CD1c-positive myeloid dendritic cell (primary cell): ENCODE data around the gene IL17RD.

ENCODE experiments used
- DNase-seq: peaks from one replicate; pipeline ENCODE4 v3.0.0-alpha.2; 2016; ENCODE audit errors: extremely low spot score

Gene IL17RD

DNA sequence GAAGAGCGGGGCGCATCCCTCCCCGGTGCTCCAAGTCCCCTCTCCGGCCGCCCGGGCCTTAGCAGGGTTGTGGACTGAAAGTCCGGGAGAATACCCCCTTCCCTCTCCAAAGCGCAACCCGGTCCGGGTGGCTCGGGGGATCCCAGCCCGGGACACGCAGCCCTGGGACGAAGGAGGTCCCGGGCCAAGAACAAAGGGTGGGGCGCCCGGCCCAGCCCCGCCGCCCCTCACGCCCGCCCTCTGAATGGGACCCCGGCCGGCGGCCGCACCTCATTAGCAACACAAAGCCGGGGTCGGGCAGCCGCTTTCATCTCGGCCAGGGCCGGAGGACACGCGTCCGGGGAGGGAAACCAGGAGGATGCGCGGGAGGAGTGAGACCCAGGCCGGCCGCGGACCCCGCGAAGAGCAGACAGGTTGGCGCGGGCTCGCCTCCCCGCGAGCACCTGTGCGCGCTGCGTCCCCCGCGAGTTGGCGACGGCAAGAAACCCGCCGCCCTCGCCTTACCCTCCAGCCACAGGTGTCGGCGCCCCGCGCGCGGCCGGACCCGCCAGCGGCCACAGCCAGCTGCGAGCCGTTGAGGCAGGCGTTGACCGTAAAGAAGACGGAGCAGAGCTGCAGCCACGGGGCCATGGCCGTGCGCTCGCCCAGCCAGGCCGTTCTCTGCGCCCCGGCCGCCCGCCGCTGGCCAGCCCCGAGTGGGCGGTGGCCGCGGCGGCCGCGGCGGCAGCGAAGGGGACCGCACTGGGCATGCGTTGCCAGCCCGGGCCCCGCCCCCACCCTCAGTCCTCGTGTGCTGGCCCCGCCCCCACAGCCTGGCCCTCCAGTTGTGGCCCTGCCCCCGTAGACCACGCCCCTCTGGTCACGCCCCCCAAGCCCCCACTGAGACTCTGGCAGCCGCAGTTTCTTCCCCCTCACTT, at the start of gene IL17RD:
TSS of gene IL17RD (minus strand) at position 697 of the 917 bp plus-strand sequence. CDS start at position 630, 67 bp downstream.
- DNase-seq: peak; percentile 76

DNA sequence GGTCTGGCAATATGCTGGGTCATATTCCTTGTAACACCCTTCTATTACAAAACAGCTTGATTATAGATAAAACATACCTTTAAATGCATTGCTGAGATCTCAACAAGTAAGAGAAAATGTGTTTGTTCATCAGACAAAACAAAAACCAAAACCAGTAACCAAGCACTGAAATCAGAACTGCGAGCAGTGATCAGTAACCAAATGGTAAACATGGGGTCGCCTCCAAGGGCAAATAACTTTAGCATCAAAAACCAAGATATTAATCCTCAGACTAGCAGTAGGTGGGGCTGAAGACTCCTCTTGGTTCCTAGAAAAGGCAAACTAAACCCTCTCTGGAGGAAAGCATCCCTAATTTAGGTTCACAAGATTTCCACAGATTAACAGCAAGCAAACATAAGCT, 41.3 kb upstream of the IL17RD start:
- DNase-seq: no peak

- no peak for DNase-seq
Observed at GRCh38 chr3:57199895-57200297, 34.7 kb upstream of the IL17RD start, which contains the start of gene HESX1. HESX1 (minus strand) TSS chr3:57199978; CDS start chr3:57199918, 60 bp downstream.

- no peak for DNase-seq
Observed at GRCh38 chr3:57194641-57195040, 29.5 kb upstream of the IL17RD start.

DNA sequence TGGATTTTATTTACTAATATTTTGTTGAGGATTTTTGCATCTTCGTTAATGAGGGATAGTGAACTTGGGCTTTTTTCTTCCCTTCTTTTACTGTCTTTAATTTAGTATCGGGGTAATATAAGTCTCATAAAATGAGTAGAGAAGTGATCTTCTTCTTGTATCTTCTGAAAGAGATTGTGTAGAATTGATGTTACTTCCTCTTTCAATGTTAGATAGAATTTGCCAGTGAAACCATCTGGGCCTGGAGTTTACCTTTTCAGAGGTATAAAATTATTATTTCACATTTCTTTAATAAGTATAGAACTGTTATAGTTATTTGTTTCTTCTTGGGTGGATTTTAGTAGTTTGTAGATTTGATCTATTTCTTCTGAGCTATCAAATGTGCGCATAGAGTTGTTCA, 26.9 kb upstream of the IL17RD start:
- DNase-seq: no peak

DNA sequence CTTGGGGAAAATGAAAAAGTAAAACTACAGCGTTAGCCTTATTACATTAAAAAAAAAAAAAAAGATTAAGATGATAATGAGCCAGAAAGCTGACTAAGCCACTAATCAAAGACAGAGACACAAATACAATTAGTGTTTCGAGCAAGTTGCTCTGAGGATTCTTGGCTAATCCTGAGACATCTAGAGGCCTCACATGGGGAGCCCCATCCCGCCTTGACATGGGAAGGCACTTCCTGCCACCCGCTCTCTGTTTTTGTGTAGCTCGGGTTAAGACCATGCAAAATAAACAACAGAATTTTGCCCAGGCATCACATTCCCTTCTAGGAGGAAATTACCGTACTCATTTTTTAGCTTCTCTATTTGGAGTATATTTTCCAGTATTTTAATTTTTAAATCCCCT, 19.4 kb upstream of the IL17RD start:
- DNase-seq: no peak

DNA sequence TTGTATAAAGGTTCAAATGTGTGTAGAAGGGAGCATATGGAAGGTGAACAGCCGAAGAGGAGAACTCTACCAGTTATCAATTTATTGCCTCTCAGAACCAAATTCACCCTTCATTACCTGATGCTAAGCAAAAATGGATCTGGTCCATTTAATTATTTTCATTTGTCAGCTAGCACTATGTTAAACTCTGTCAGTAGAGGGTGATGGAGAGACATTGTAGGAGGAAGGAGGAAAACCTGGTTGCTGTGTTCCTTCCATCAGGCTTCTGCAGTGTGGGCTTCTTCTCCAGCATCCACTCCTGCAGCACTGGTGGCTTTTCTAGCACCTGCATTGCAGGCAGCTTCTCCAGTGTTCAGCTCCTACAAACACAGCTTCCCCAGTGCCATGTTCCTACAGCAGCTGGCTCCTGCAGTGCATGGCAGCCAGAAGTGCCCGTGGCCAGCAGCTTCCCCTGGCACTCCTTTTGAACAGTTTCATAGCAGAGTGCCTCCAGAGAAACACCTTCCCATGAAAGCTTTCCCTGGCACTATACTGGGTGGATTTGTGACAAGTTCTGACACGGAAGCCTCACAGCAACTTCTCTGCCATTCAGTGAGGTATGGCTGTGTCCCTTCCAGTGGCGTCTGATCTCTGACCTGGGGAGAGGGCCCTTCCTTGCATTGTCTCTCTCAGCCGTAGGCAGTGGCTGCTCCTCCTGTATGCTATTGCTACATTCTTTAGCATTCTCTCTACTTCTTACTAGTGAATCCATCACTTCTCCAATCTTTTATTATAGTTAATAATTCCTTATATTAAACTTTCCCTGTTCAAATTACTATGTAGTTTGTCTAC, 14.6 kb upstream of the IL17RD start:
- DNase-seq: no peak

- no peak for DNase-seq
Observed at GRCh38 chr3:57176045-57176444, 10.9 kb upstream of the IL17RD start.

- DNase-seq: no peak
Observed at GRCh38 chr3:57173687-57174086, 8.5 kb upstream of the IL17RD start.

DNA sequence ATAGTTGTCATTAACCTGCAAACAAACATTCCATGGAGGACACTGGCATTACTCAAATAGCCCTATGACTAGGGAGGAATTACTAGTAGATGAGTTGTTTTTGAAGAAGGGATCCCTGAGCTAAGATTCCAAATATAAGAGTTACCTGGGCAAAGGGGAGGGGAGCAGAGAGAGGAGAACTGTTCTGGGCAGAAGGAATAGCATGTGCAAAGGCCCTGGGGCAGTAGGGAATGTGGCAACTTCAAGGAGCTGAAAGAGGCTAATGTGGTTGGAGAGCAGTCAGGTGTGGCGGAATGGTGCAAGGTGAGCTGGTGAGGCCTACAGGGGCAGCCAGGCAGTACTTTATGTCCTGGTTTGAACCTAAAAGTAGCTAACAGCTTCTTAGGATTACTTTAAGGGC, 5.8 kb upstream of the IL17RD start:
- no peak for DNase-seq

DNA sequence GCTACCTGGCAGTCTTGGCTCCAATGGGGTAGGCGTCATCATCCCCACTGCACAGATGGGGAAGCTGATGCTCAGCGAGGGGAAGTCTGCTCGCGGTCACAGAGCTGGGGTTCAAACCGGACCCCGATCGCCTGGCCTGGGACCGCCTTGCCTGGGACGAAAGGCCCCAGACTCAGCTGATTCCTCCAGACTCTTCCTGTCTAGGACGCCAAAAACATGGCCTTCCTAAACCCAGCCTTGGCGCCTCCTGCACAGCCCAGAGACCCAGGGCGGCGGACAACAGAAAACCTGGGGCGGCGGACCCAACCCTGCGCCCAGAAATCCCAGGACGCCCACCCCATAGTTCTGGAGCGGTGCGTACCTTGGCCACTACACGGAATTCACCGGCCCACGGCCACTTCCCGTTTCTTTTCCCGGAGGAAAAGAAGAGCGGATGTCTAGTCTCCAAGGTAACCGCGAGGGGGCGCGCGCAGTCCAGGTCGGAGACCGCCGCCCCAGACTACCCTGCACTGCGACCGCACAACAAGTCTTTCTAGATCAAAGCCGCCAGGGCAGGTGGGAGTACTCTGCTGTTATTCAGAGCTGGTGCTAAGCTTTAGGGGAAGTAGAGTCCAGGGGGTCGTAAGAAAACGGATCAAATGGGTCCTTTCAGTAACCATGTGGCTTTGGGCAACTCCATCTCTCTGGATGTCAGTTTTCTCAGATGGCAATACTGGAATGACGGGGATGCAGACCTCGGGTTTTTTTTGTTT, 4.9 kb upstream of the IL17RD start:
- peak; percentile 80 for DNase-seq

GRCh38 chr3:57169108-57169507, 4.0 kb upstream of the IL17RD start:
- no peak for DNase-seq

GRCh38 chr3:57168151-57168550, 3.0 kb upstream of the IL17RD start:
- DNase-seq: no peak

DNA sequence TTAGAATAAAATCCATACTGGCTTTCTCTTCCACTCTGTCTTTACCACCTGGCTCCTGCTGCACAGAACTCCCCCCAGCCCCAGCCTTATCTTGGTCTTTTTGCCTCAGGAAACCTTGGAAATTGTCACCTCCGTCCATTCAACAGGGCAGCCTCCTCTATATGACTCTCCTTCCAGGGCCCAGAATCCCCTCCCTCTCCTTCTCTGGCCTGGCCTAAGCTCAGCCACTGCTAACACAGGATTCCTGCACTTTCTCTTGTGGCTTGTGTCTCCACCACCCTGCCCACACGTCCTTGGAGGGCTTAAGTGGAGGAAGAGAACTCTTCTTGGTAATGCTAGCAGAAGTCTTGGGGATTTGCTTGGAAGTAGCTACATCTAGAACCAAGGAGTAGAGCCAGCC, 1.5 kb upstream of the IL17RD start:
- DNase-seq: no peak

DNA sequence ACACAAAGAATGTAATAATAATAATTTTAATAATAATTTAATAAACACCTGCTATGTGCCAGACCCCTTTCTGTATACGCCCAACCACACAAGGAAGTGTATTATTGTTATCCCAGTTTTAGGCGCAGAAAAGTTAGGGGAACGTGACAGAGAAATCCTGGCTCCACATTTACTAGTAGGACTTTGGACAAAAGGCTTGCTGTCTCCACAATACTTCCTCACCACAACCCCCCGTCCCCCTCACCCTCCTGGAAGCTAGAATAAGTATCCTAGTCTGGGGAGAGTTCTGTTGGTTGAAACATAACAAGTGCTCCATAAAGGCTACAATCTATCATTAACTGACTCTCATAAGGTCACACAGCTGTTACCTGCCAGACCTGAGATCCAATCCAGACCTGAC, 488 bp upstream of the IL17RD start:
- DNase-seq: no peak

DNA sequence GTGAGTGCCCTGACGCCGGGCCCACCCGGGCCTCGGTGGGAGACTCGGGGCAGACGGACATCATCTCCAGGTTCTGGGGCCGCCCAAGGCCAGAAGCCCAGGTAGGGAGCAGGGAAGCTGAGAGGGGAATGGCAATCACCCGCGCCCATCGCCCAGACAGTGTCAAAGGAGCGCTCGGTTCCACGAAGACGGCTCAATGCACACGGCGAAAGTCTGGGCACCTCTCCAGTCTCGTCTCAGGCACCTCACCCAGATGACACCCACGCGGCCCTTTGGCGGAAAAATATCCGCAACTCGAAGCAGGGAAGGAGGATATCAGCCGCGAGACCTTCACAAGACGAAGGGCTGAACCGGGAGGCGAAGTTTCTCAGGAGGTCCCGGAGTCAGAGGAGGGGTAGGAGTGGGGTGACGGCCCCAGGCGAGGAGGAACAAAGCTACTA, 916 bp downstream of the IL17RD start:
- DNase-seq: peak; percentile 40

DNA sequence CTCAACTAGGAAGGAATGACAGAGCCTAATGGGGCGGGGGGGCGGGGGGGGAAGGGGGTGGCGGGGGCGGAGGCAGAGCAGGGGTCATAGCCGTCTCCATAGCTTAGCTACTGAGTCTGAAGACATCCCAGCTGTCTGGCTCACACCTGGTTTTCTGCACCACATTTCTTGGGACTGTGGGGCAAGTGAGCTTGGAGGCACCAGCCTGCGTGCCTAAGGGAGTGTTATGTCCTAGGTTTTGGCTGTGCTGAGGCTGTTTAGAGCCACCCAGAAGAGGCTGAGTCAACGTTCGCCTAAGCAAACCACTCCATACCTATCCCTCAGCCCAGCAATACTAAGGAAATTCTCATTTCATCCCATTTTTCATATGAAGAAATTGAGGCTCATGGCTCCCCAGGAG, 1.4 kb downstream of the IL17RD start:
- no peak for DNase-seq

- no peak for DNase-seq
Observed at GRCh38 chr3:57161915-57162314, 3.2 kb downstream of the IL17RD start.

DNA sequence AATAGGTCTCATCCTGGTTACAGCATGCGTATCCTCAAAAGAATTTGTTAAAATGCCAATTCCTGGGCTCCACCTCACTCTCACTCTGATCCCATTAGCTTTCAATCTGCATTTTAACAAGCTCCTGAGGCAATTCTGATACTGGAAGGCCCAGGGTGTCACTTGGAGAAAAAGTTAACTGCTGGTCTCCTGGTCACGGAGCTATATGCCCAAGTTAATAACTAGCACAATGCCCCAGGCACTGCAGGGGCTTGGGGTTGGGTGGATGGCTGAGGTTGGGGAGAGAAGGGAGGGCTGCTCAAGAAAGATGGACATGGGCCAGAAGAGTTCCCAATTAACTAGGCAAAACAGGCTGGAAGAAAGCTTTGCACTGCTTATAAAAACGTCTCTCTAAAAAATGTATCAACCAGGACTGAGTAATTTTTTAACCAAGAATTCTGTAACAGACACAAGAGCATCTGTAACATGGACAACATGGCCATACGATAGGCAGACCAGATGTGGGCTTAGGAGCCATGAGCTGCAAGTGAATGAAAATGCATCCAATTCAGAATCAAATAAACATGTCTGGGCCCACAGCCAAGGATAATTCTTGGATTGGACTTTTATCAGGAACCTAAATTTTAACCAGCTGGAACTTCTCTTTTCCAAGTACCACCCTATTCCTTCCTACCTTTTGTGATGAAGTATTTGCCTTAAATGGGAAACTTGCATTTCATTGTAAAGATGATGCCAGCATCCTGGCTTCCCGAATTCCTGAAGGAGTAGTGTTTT, 4.2 kb downstream of the IL17RD start:
- no peak for DNase-seq

DNA sequence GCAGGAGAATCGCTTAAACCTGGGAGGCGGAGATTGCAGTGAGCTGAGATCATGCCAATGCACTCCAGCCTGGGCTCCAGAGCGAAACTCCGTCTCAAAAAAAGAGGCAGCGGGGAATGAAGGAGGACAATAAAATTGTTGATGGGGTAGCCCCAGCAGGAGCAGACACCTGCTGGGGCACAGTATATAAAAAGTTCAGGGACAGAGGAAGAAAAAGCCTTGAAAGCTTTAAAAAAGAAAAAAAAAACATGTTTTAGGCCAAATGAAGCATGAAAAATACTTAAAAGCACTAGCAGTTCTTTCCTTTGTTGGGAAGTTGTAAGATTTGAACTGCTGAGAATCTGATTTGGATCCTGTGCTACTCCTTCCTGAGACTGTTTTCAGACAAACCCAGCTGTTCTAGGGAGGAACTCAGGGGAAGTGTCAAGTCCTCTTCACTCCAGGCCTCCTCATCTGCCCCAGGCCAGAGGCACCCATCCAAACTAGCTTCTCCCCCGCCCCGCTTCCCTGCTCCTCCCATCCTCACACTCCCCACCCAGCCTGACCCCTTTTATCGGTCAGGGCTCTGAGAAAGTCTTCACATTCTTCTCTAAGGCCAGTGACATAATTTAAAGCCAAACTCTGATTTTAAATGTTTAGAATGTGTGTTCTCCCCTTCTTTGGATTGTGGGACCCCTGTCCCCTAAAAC, 4.9 kb downstream of the IL17RD start:
- no peak for DNase-seq
